Astrocyte (in vitro differentiated cells and primary cell): ENCODE results near the gene MYT1. TPM values are rescaled to one million over a fixed set of nuclear protein-coding genes. Genes with fewer than 3 reads are reported as not detected.

Experiments used
- DNase-seq: peaks from one replicate; pipeline ENCODE4 v3.0.0-alpha.2; 2010; ENCODE audit warnings: low read depth
- FAIRE-seq: peaks from 2 replicates; lab custom pipeline; 2011; peaks lifted over from hg19 to GRCh38; lab: Jason Lieb, UNC
- H2AFZ ChIP-seq: 2 replicates; pipeline ENCODE4 v1.6.0; 2012; ENCODE audit warnings: low read depth, low read length, inconsistent platforms
- H3K27ac ChIP-seq: 2 replicates; pipeline ENCODE4 v1.5.1; 2011; ENCODE audit warnings: low read depth, low read length, inconsistent platforms
- H3K27me3 ChIP-seq: 2 replicates; pipeline ENCODE4 v1.6.0; 2011; ENCODE audit warnings: low read length, inconsistent platforms; ENCODE audit not compliant: insufficient read depth
- H3K36me3 ChIP-seq: 2 replicates; pipeline ENCODE4 v1.5.1; 2011; ENCODE audit warnings: low read length, inconsistent platforms; ENCODE audit not compliant: insufficient read depth
- H3K4me1 ChIP-seq: 2 replicates; pipeline ENCODE4 v1.5.1; 2011; ENCODE audit warnings: low read length, inconsistent platforms; ENCODE audit not compliant: insufficient read depth
- H3K4me2 ChIP-seq: 2 replicates; pipeline ENCODE4 v1.6.0; 2012; ENCODE audit warnings: low read length, inconsistent platforms
- H3K4me3 ChIP-seq: 2 replicates; pipeline ENCODE4 v1.5.1; 2011; ENCODE audit warnings: low read depth, mild to moderate bottlenecking, low read length, inconsistent platforms; ENCODE audit not compliant: insufficient read depth
- H3K79me2 ChIP-seq: 2 replicates; pipeline ENCODE4 v1.6.0; 2012; ENCODE audit warnings: mild to moderate bottlenecking, low read length, inconsistent platforms; ENCODE audit not compliant: insufficient read depth
- H3K9ac ChIP-seq: 2 replicates; pipeline ENCODE4 v1.6.0; 2012; ENCODE audit warnings: mild to moderate bottlenecking, low read length, inconsistent platforms
- H3K9me3 ChIP-seq: 2 replicates; pipeline ENCODE4 v1.5.1; 2012; ENCODE audit warnings: low read depth, mild to moderate bottlenecking, low read length, inconsistent platforms; ENCODE audit not compliant: insufficient read depth
- H4K20me1 ChIP-seq: 2 replicates; pipeline ENCODE4 v1.6.0; 2012; ENCODE audit warnings: low read length, inconsistent platforms; ENCODE audit not compliant: insufficient read depth
- H3K27ac Mint-ChIP-seq: one replicate; pipeline ENCODE4 v1.8.0; 2021; ENCODE audit warnings: mild to moderate bottlenecking, mixed read lengths; ENCODE audit not compliant: unreplicated experiment
- H3K27me3 Mint-ChIP-seq: one replicate; pipeline ENCODE4 v1.8.0; 2021; ENCODE audit warnings: low read depth, mixed read lengths; ENCODE audit not compliant: unreplicated experiment
- H3K36me3 Mint-ChIP-seq: one replicate; pipeline ENCODE4 v1.8.0; 2021; ENCODE audit warnings: low read depth, mixed read lengths; ENCODE audit not compliant: unreplicated experiment
- H3K4me1 Mint-ChIP-seq: one replicate; pipeline ENCODE4 v1.8.0; 2021; ENCODE audit warnings: low read depth, mixed read lengths; ENCODE audit not compliant: unreplicated experiment
- H3K4me3 Mint-ChIP-seq: one replicate; pipeline ENCODE4 v1.8.0; 2021; ENCODE audit warnings: mild to moderate bottlenecking, moderate library complexity, mixed read lengths; ENCODE audit not compliant: unreplicated experiment
- H3K9me3 Mint-ChIP-seq: one replicate; pipeline ENCODE4 v1.8.0; 2021; ENCODE audit warnings: mild to moderate bottlenecking, mixed read lengths; ENCODE audit not compliant: unreplicated experiment
- EZH2 ChIP-seq: IDR thresholded peaks from 2 replicates; pipeline ENCODE4 v1.6.1; 2012; ENCODE audit warnings: mild to moderate bottlenecking, low read length, inconsistent platforms; ENCODE audit not compliant: insufficient read depth
- total RNA-seq: library from RNA; stranded (reverse); gene quantifications from 2 replicates; pipeline ENCODE4 v1.2.1, GENCODE V29; 2021
- TF ChIP-seq, protein P1 (sequence below): IDR thresholded peaks from 2 replicates; pipeline ENCODE4 v1.5.1; 2011; ENCODE audit warnings: low read depth, mild to moderate bottlenecking, inconsistent platforms, low read length, moderate library complexity; ENCODE audit not compliant: insufficient read depth

MYT1 gene
- total RNA-seq, 1 donor from 2014 or later = not detected

DNA sequence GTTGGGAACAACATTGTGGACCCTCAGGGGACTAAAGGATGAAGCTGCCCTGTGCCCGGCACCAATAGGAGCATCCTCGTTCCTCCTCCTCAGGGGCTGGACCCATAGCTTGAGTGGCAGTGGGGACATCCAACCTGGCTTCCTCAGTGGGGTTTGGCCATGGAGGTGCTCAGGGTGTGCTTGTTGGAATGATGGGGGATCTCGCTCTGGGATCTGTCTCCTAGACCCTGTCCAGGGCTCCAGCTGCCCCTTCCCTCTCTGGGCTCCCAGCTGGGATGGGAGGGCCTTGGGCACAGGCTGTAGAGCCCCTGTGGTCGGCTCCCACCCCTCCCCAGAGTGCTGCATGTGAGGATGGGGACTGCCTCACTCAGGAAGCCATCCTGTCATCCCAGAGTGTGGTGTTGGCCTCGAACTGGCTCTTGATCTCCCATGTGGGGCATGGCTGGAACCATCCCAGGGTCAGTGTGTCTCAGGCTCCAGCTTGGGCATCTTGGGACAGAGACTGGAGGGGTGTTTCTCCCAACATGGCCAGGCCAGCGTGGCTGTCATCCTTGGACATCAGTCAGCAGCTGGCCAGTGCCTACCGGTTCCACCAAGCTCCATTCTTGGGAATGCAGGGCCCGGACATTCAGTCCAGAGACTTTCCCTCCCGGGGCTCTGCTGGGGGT is 9.5 kb upstream of the MYT1 start:
- no peak for DNase-seq
- Mint-ChIP-seq H3K9me3 (peaks cover 6% of the 10 kb centered on the region), H3K36me3 (no peaks in the 10 kb centered on the region), H3K4me3 (no peak overlapping the region), H3K4me1 (peaks cover 7% of the 10 kb centered on the region), H3K27ac (no peak overlapping the region), H3K27me3 (peaks cover 34% of the 10 kb centered on the region)
- Histone ChIP-seq H3K27me3 (peaks cover 6% of the 10 kb centered on the region), H2AFZ (no peak overlapping the region), H3K4me1 (peaks cover 4% of the 10 kb centered on the region), H4K20me1 (no peaks in the 10 kb centered on the region), H3K9me3 (no peaks in the 10 kb centered on the region), H3K4me2 (no peak overlapping the region), H3K36me3 (no peaks in the 10 kb centered on the region), H3K79me2 (no peaks in the 10 kb centered on the region), H3K27ac (no peak overlapping the region), H3K4me3 (no peak overlapping the region), H3K9ac (no peak overlapping the region)
- TF ChIP-seq, protein P1, sequence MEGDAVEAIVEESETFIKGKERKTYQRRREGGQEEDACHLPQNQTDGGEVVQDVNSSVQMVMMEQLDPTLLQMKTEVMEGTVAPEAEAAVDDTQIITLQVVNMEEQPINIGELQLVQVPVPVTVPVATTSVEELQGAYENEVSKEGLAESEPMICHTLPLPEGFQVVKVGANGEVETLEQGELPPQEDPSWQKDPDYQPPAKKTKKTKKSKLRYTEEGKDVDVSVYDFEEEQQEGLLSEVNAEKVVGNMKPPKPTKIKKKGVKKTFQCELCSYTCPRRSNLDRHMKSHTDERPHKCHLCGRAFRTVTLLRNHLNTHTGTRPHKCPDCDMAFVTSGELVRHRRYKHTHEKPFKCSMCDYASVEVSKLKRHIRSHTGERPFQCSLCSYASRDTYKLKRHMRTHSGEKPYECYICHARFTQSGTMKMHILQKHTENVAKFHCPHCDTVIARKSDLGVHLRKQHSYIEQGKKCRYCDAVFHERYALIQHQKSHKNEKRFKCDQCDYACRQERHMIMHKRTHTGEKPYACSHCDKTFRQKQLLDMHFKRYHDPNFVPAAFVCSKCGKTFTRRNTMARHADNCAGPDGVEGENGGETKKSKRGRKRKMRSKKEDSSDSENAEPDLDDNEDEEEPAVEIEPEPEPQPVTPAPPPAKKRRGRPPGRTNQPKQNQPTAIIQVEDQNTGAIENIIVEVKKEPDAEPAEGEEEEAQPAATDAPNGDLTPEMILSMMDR = no peak
- TF ChIP-seq EZH2 = no peak
- FAIRE-seq = no peak

- no peaks in the 10 kb centered on the region for H3K79me2 ChIP-seq
- Mint-ChIP-seq H3K36me3 (no peaks in the 10 kb centered on the region), H3K4me1 (peaks cover 7% of the 10 kb centered on the region), H3K4me3 (no peak overlapping the region), H3K27me3 (peaks cover 37% of the 10 kb centered on the region), H3K27ac (no peak overlapping the region), H3K9me3 (peaks cover 5% of the 10 kb centered on the region)
- H4K20me1 ChIP-seq = no peaks in the 10 kb centered on the region
- no peak overlapping the region for H3K4me3 ChIP-seq
- no peak overlapping the region for H2AFZ ChIP-seq
- FAIRE-seq (no peak), DNase-seq (no peak)
- TF ChIP-seq, protein P1 = no peak
- H3K27me3 ChIP-seq = peaks cover 12% of the 10 kb centered on the region
- H3K4me1 ChIP-seq = peaks cover 4% of the 10 kb centered on the region
- no peak overlapping the region for H3K27ac ChIP-seq
- no peak overlapping the region for H3K4me2 ChIP-seq
- H3K9ac ChIP-seq = no peak overlapping the region
- no peaks in the 10 kb centered on the region for H3K36me3 ChIP-seq
- no peaks in the 10 kb centered on the region for H3K9me3 ChIP-seq
These were observed 8.8 kb upstream of the MYT1 start for GRCh38 chr20:64155258-64156135.
